Muscle layer of duodenum (tissue), 2 donors: Measurements from ENCODE around the gene PNLIPRP2.

Source experiments
- H3K27ac ChIP-seq: one replicate; pipeline ENCODE4 v1.7.0; 2013; ENCODE audit warnings: mild to moderate bottlenecking, low read length
- H3K27me3 ChIP-seq: one replicate; pipeline ENCODE4 v1.7.0; 2013; ENCODE audit warnings: low read depth, mild to moderate bottlenecking, control low read depth, low read length
- H3K36me3 ChIP-seq, 2 donors: one replicate each; pipeline ENCODE4 v1.7.0; 2013; ENCODE audit warnings: low read length in 2 of 2, control low read depth in 1 of 2, mild to moderate bottlenecking in 1 of 2; ENCODE audit not compliant: insufficient read depth in 2 of 2, control insufficient read depth in 1 of 2
- H3K4me1 ChIP-seq, 2 donors: one replicate each; pipeline ENCODE4 v1.7.0; 2013; ENCODE audit warnings: low read length in 2 of 2, mild to moderate bottlenecking in 2 of 2, control low read depth in 1 of 2, moderate library complexity in 1 of 2; ENCODE audit not compliant: insufficient read depth in 2 of 2, control insufficient read depth in 1 of 2
- H3K4me3 ChIP-seq, 2 donors: one replicate each; pipeline ENCODE4 v1.7.0; 2013; ENCODE audit warnings: low read length in 2 of 2, low read depth in 1 of 2, mild to moderate bottlenecking in 1 of 2
- H3K9me3 ChIP-seq, 2 donors: one replicate each; pipeline ENCODE4 v1.7.0; 2013; ENCODE audit warnings: low read length in 2 of 2, control low read depth in 1 of 2, mild to moderate bottlenecking in 1 of 2; ENCODE audit not compliant: control insufficient read depth in 1 of 2
- donor health status: healthy.

PNLIPRP2 gene

DNA sequence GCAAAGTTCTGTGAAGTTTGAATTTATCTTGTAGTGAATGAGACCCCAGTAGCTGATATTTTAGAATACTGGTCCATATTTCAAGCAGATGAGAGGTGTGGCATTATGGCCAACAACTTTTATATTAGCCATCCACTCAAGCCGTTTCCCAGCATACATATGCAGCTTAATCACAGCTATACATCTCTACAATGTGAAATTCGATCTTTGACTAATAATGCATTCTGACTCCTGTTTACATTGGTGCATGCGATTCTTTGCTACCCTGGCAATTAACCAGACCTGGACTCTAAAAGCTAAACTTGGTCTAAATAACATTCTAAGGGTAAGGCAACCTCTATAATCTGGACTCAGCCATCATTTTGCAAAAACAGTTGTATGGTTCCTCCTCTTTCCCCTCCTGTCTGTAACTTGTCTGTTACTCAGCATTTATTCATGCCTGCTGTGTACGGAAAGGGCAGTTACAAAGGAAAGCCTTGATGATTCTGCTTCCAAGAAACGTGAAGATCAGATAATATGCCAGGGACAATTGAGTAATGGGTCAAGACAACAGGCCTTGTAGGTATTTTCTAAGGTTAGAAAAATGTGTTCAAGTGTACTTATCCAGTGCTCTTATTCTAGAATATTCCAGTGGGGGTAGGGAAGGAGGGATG is 50.6 kb downstream of the PNLIPRP2 start:
- H3K4me1 ChIP-seq, result peaks cover 0 to 5% of the 10 kb centered on the region in 2 donors
- H3K36me3 ChIP-seq, result peaks cover 0 to 18% of the 10 kb centered on the region in 2 donors
- no peak overlapping the region for H3K27ac ChIP-seq
- H3K4me3 ChIP-seq, result no peak overlapping the region
- H3K27me3 ChIP-seq, result no peaks in the 10 kb centered on the region
- H3K9me3 ChIP-seq, result no peaks in the 10 kb centered on the region

GRCh38 chr10:116672891-116673290 is 52.1 kb downstream of the PNLIPRP2 start:
- H3K4me3 ChIP-seq, result no peak overlapping the region
- H3K4me1 ChIP-seq, result no peaks in the 10 kb centered on the region
- no peaks in the 10 kb centered on the region for H3K27me3 ChIP-seq
- peaks cover 0 to 22% of the 10 kb centered on the region in 2 donors for H3K36me3 ChIP-seq
- H3K27ac ChIP-seq, result no peak overlapping the region
- no peaks in the 10 kb centered on the region for H3K9me3 ChIP-seq

DNA sequence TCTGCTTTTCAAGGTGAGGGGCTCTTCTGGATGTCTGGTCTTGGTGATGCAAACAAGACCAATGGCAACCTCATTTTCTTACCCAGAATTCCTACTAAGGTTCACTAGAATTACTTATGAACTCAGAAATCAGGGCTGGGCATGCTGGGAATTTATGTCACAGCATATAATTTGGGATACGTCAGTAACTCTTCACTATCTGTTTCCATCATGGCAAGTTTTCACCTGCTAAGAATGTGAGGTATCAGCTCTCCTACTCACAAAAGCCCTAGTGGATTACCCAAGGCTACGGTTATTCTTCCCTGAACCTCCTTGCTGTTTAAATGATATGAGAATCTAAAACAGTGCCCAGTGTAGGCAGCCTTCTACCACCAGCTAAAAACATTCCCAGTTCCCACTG is 53.1 kb downstream of the PNLIPRP2 start:
- Histone ChIP-seq H3K27ac (no peak overlapping the region), H3K9me3 (no peaks in the 10 kb centered on the region), H3K36me3 (peaks cover 0 to 22% of the 10 kb centered on the region in 2 donors), H3K4me3 (no peak overlapping the region), H3K27me3 (no peaks in the 10 kb centered on the region), H3K4me1 (no peaks in the 10 kb centered on the region)

DNA sequence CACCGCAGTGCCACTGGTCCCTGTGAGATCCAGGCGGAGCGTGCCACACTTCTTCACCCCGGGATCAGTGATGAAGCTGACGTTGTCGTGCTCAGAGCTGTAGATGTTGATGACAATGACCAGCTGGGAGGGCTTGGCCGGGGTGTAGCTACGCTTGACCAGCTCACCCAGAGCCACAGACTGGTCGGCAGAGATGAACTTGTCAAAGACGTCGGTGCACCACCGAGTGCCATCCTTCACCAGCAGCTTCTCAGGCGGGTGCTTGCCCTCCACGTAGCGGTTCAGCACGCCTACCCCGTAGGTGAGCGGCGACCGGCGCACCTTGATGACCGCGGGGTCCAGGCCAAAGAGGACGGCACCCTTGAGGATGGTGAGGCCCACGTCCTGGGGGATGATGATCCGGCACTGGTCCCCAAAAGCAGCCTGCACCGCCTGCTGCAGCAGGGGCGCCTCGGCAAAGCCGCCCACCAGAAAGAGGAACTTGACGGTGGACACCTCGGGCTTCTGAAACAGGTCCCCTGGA is 54.2 kb downstream of the PNLIPRP2 start:
- peaks cover 0 to 28% of the 10 kb centered on the region in 2 donors for H3K36me3 ChIP-seq
- H3K4me1 ChIP-seq, result no peaks in the 10 kb centered on the region
- no peak overlapping the region for H3K4me3 ChIP-seq
- H3K27ac ChIP-seq, result no peak overlapping the region
- H3K9me3 ChIP-seq, result no peaks in the 10 kb centered on the region
- no peaks in the 10 kb centered on the region for H3K27me3 ChIP-seq

GRCh38 chr10:116676118-116676517 is 55.4 kb downstream of the PNLIPRP2 start:
- H3K4me3 ChIP-seq, result no peak overlapping the region
- no peaks in the 10 kb centered on the region for H3K9me3 ChIP-seq
- peaks cover 0 to 29% of the 10 kb centered on the region in 2 donors for H3K36me3 ChIP-seq
- no peaks in the 10 kb centered on the region for H3K4me1 ChIP-seq
- no peaks in the 10 kb centered on the region for H3K27me3 ChIP-seq
- no peak overlapping the region for H3K27ac ChIP-seq

DNA sequence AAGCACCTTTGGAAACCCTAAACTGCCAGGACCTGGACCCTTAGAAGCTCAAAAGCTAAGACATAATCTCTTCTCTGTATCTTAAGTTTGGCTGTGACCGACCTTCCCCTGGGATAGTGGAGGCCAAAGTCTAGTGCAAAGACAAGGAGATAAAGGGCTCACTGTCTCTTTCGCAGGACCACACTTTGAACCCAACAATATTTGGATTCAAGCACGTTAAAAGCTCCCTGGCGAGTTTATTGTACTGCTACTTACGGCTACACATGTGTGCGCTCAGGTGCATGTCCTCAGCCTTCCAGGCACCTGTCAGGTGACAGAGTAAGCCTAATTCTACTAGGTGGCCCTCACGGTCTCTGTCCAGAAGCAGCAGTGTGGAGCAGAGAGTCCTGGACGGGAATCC is 55.9 kb downstream of the PNLIPRP2 start:
- no peak overlapping the region for H3K4me3 ChIP-seq
- no peaks in the 10 kb centered on the region for H3K27me3 ChIP-seq
- H3K4me1 ChIP-seq, result no peaks in the 10 kb centered on the region
- peaks cover 0 to 34% of the 10 kb centered on the region in 2 donors for H3K36me3 ChIP-seq
- no peaks in the 10 kb centered on the region for H3K9me3 ChIP-seq
- no peak overlapping the region for H3K27ac ChIP-seq

DNA sequence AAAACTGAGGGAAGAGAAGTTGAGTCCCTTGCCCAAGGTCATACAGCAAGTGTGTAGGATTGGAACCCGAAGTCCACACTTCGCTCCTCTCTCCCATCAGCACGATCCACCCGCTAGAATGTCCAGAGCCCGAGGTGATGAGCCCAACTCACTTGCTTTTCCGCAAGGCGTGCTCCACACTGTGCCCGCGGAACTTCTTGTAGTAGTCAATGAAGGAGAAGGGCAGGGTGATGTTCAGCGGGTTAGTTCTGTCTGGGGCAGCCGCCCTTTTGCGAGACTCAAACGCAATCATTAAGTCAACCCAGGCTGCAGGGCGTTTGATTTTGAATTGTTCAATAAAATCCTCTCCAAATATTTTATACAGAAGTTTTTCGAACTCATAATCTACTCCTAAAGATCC is 58.6 kb downstream of the PNLIPRP2 start:
- H3K36me3 ChIP-seq, result peaks cover 3 to 33% of the 10 kb centered on the region in 2 donors
- no peak overlapping the region for H3K4me3 ChIP-seq
- no peak overlapping the region for H3K27ac ChIP-seq

GRCh38 chr10:116683166-116683565 is 62.4 kb downstream of the PNLIPRP2 start:
- peaks cover 0 to 16% of the 10 kb centered on the region in 2 donors for H3K4me1 ChIP-seq
- peaks cover 3 to 14% of the 10 kb centered on the region in 2 donors for H3K36me3 ChIP-seq
- no peak overlapping the region for H3K27ac ChIP-seq
- no peak overlapping the region for H3K4me3 ChIP-seq
- H3K9me3 ChIP-seq, result no peaks in the 10 kb centered on the region
- H3K27me3 ChIP-seq, result no peaks in the 10 kb centered on the region

More for the DNA sequence above, 58.6 kb downstream of the PNLIPRP2 start:
- H3K4me1 ChIP-seq, result peaks cover 0 to 4% of the 10 kb centered on the region in 2 donors
- no peaks in the 10 kb centered on the region for H3K27me3 ChIP-seq
- no peaks in the 10 kb centered on the region for H3K9me3 ChIP-seq

GRCh38 chr10:116683821-116684220 is 63.1 kb downstream of the PNLIPRP2 start:
- Histone ChIP-seq H3K36me3 (peaks cover 3 to 14% of the 10 kb centered on the region in 2 donors), H3K4me3 (no peak overlapping the region), H3K9me3 (no peaks in the 10 kb centered on the region), H3K4me1 (peaks cover 0 to 21% of the 10 kb centered on the region in 2 donors), H3K27me3 (no peaks in the 10 kb centered on the region), H3K27ac (no peak overlapping the region)

DNA sequence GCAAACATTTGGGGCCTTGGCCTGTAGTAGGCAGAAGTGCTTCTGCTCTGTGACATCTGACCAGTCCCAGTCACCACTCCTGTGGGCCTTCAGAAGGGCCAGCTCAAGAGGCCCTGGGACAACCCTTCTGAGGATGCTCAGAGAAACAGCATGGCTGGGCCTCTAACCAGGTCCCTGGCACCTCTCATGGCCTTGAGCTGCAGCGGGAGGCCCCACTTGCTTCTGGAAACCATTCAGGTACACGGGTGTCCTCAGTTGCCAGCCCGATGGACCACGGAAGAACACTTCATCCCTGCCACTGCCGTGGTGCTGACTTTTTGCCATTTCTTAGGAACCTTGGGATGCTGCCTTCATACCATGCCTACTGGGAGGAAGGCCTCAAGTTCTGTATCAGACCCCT is 64.0 kb downstream of the PNLIPRP2 start:
- peaks cover 3 to 8% of the 10 kb centered on the region in 2 donors for H3K36me3 ChIP-seq
- peaks cover 0 to 29% of the 10 kb centered on the region in 2 donors for H3K4me1 ChIP-seq
- no peak overlapping the region for H3K4me3 ChIP-seq
- no peaks in the 10 kb centered on the region for H3K27me3 ChIP-seq
- H3K27ac ChIP-seq, result no peak overlapping the region
- no peaks in the 10 kb centered on the region for H3K9me3 ChIP-seq

GRCh38 chr10:116685807-116686206 is 65.1 kb downstream of the PNLIPRP2 start:
- no peaks in the 10 kb centered on the region for H3K9me3 ChIP-seq
- H3K4me1 ChIP-seq, result peaks cover 0 to 39% of the 10 kb centered on the region in 2 donors
- no peak overlapping the region for H3K27ac ChIP-seq
- H3K4me3 ChIP-seq, result no peak overlapping the region
- peaks cover 3 to 8% of the 10 kb centered on the region in 2 donors for H3K36me3 ChIP-seq
- no peaks in the 10 kb centered on the region for H3K27me3 ChIP-seq

- peaks cover 2 to 3% of the 10 kb centered on the region in 2 donors for H3K36me3 ChIP-seq
- no peaks in the 10 kb centered on the region for H3K27me3 ChIP-seq
- H3K4me1 ChIP-seq, result peaks cover 0 to 47% of the 10 kb centered on the region in 2 donors
- no peak overlapping the region for H3K4me3 ChIP-seq
- no peak overlapping the region for H3K27ac ChIP-seq
- no peaks in the 10 kb centered on the region for H3K9me3 ChIP-seq
Measured at GRCh38 chr10:116686632-116687031, 65.9 kb downstream of the PNLIPRP2 start.
